ENCODE results near the gene SIGLEC8. TPM values are rescaled to one million over a fixed set of nuclear protein-coding genes. Genes with fewer than 3 reads are reported as not detected.

The SIGLEC8 gene
- total RNA-seq, 4 donors from 2014 or later, result 0.17 to 0.94 (median 0.38) TPM

DNA sequence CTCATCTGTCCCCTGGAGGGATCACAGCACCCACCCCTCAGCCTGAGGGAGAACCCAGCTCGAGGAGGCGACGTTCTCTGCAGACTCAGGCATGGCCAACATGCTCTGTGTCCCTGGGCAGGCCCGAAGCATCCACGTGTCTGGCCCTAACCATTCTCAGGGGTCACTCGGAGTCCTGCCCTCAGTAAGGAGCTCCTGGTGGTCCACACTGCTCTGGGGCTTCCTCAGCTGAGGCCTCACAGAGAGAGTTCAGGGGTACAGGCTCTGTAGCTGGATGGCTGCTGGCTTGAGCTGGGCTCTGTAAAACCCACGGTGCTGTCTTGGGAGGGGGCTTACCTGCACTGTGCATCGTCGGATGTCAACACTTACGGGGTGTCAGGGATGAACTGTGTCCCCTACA, 4.4 kb upstream of the SIGLEC8 start:
- TF ChIP-seq, protein P1, sequence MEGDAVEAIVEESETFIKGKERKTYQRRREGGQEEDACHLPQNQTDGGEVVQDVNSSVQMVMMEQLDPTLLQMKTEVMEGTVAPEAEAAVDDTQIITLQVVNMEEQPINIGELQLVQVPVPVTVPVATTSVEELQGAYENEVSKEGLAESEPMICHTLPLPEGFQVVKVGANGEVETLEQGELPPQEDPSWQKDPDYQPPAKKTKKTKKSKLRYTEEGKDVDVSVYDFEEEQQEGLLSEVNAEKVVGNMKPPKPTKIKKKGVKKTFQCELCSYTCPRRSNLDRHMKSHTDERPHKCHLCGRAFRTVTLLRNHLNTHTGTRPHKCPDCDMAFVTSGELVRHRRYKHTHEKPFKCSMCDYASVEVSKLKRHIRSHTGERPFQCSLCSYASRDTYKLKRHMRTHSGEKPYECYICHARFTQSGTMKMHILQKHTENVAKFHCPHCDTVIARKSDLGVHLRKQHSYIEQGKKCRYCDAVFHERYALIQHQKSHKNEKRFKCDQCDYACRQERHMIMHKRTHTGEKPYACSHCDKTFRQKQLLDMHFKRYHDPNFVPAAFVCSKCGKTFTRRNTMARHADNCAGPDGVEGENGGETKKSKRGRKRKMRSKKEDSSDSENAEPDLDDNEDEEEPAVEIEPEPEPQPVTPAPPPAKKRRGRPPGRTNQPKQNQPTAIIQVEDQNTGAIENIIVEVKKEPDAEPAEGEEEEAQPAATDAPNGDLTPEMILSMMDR (IDR thresholded peaks at IDR 0.05; ENCODE audit: low read depth), result no peak

DNA sequence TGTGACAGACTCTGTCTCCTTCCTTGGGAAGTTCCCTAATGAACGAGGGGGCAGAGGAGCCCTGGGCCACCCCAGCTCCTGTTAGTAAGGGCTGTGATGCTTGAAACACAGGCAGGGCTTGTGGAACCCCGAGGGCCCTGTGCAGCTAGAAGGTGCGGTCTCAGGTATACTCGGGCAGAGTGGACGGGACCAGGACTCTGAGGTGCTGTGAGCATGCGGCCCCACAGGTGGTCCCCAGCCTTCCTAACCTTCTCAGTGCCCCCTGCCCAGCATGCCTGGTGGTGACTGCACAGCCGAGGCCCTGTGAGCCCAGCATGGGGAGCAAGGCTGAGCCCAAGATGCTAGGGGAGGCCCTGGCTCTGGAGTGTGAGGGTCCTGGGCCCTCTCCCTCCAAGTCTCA, 4.0 kb upstream of the SIGLEC8 start:
- TF ChIP-seq, protein P1 (IDR thresholded peaks at IDR 0.05; ENCODE audit: low read depth), result no peak

DNA sequence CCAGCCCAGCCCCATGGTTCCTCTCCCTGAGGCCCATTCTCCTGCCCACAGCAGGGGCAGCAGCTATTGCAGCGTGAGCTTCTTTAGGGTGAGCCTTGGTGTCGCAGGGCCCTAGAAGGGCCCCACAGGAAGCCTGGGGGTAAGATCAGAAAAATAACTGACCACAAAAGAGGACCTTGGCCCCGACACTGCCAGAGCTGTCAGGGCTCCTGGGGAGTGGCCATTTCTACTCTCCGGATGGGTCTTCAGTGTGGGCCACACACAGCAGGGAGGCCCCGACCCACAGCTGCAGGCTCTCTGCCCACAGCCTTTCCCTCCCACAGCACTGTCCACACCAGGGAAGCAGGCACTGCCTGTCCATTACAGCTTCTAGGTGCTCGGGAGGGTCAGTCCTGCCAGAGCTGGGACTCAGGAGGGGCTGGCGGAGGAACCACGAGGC, 3.5 kb upstream of the SIGLEC8 start:
- TF ChIP-seq, protein P1 (IDR thresholded peaks at IDR 0.05; ENCODE audit: low read depth), result no peak

DNA sequence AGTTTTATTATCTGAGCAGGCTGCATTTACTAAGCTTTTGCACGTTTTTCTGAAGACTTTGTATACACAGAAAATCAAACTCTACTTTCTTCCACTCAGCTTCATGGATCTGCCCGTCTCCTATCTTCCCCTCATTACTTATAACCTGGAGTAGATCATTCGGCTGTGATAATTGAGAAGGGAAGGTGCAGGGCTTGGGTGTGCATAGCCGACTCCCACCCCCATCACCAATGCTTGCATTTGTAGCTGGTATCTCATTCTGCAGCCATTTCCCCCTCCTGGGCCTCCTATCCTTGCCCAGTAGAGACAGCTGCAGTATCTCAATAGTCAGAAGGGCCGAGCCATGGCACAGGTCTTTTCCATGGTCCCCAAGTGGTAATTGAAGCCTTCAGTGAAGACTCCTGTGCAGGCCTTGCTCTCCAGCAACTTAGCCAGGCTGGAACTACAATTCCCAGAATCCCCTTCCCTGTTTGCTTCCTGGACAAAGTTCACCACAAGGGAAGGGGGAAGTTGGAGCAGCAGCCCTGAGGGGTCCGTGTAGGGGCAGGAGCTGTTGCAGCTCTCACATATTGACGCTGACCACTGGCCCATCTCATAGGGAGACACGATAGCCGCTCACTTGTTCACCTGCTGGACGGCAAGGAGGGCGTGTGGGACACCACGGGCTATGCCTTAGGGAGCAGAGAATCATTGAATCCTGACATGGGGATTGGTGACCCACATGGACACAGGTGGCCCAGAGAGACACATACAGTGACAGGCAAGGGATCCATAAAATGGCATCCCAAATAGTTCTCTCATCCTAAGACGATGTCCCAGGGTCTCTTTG, 2.1 kb upstream of the SIGLEC8 start:
- TF ChIP-seq, protein P1 (IDR thresholded peaks at IDR 0.05; ENCODE audit: low read depth), result no peak

DNA sequence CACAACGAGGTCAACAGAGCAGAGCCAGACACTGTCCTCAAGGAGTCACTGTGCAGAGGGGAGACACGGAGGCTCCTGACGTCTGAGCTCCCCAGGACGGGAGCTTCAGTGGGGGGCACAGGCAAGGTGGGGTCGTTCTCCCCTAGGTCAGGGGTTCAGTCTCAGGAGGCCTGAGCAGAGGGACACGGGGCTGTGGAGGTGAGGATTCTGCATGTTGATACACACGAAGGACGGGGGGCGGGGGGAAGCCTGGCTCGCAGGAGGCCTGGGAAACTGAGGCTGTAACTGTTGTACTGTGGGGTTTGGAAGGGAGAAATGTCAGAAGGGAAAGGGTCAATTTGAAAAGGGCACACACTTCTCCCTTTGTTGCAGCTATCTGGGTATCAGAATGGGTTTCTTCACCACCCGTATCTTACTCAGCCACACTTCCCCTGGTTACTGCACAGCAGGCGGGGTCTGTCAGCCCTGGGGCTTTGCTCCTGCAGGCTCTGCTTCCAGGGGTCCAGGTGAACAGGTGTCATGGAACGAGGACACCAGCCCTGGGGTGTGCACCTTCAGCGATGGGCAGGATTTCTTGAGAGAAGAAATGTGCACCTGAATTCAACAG, 748 bp upstream of the SIGLEC8 start:
- TF ChIP-seq, protein P1 (IDR thresholded peaks at IDR 0.05; ENCODE audit: low read depth), result no peak

DNA sequence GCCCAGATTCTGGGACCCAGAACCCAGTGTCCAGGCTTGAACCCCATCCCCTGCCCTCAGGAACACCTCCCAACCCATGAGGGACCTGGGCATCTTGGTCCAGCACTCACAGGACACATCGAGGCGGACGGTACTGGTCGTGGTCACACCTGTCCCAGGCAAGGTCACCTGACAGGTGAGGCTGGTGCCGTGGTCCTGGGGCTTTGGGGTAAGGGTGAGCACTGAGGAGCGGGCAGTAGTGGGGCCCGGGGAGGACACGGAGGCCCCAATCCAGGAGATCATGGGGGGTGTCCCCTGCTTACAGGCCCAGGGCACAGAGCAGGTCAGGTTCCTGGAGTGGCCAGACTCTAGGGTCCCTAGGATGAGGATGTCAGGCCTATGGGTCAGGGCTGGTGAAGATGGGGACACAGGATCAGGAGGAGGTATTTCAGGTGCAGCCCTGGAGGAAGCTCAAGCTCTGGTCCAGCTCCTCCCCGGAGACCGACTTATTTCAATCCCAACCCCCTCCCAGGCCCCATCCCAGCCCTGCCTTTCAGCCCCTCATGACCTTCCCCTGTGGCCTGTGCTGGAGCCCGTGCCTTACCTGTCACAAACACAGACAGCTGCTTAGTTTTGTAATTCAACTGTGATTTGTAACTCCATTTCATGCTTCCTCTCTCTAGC, 772 bp downstream of the SIGLEC8 start:
- TF ChIP-seq, protein P1 (IDR thresholded peaks at IDR 0.05; ENCODE audit: low read depth), result no peak

All from subcutaneous adipose tissue (tissue), 4 donors.